Nephron (organoid): ENCODE measurements around the gene DOCK1.

Experiments
- H3K27ac Mint-ChIP-seq, 3 experiments: 2 replicates each; pipeline ENCODE4 v1.8.0; 2020; ENCODE audit warnings: mixed read lengths in 3 of 3, mild to moderate bottlenecking in 2 of 3, moderate library complexity in 1 of 3
- H3K27me3 Mint-ChIP-seq: 2 replicates; pipeline ENCODE4 v1.8.0; 2021; ENCODE audit warnings: low read depth, mild to moderate bottlenecking, moderate library complexity, mixed read lengths
- H3K36me3 Mint-ChIP-seq: 2 replicates; pipeline ENCODE4 v1.8.0; 2020; ENCODE audit warnings: low read depth, mixed read lengths
- H3K4me1 Mint-ChIP-seq: 2 replicates; pipeline ENCODE4 v1.8.0; 2020; ENCODE audit warnings: mixed read lengths
- H3K4me3 Mint-ChIP-seq, 3 experiments: 2 replicates each; pipeline ENCODE4 v1.8.0; 2020; ENCODE audit warnings: mild to moderate bottlenecking in 3 of 3, mixed read lengths in 3 of 3, moderate library complexity in 2 of 3
- H3K9me3 Mint-ChIP-seq: 2 replicates; pipeline ENCODE4 v1.8.0; 2020; ENCODE audit warnings: mixed read lengths
- TF ChIP-seq, protein P1 (sequence below), 3 experiments: fragments of 200-600 bp; sonication (generic); IDR thresholded peaks; one replicate each; pipeline ENCODE4 v1.5.0; 2021; ENCODE audit warnings: antibody characterized with exemption in 3 of 3; ENCODE audit not compliant: unreplicated experiment in 3 of 3

DOCK1 gene

DNA sequence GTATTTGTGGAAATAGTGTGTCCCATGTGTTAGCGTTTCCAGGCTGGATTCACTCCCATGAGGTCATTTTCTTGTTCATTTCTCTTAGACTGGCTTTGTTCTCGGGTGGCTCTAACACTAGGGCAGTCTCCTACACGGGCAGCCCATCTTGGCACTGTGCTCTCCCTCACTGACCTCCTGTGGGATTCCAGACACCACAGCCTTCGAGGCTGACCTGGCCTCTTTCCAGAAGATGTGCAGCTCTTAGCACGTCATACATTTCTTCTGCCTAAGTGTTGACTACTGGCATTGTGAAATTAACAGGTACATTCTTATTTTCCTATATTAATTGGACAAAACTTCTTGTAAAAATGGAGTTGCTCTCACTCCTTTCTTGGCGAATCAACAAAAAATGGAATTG, 218.4 kb downstream of the DOCK1 start:
- Mint-ChIP-seq H3K27me3 (no peaks in the 10 kb centered on the region), H3K27ac (no peak overlapping the region), H3K4me3 (no peak overlapping the region), H3K36me3 (peaks cover 20% of the 10 kb centered on the region), H3K4me1 (no peaks in the 10 kb centered on the region), H3K9me3 (no peaks in the 10 kb centered on the region)
- TF ChIP-seq, protein P1, sequence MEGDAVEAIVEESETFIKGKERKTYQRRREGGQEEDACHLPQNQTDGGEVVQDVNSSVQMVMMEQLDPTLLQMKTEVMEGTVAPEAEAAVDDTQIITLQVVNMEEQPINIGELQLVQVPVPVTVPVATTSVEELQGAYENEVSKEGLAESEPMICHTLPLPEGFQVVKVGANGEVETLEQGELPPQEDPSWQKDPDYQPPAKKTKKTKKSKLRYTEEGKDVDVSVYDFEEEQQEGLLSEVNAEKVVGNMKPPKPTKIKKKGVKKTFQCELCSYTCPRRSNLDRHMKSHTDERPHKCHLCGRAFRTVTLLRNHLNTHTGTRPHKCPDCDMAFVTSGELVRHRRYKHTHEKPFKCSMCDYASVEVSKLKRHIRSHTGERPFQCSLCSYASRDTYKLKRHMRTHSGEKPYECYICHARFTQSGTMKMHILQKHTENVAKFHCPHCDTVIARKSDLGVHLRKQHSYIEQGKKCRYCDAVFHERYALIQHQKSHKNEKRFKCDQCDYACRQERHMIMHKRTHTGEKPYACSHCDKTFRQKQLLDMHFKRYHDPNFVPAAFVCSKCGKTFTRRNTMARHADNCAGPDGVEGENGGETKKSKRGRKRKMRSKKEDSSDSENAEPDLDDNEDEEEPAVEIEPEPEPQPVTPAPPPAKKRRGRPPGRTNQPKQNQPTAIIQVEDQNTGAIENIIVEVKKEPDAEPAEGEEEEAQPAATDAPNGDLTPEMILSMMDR (IDR thresholded peaks at IDR 0.05; ENCODE audit: unreplicated experiment in 3 of 3) = no peak

DNA sequence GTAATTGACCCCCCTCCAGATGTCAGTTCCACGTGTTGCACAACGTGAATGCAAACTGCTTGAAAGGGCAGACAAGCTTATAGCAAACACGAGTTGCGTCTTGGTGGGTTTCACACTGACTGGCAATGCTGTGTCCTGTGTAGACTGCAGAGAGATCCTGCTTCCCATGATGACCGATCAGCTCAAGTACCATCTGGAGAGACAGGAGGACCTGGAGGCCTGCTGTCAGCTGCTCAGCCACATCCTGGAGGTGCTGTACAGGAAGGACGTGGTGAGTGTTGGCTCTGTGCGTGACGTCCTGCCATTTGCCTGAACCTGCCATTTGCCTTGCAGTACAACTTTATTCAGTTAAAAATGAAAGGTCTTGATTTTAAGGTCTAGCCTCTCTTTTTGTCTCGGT, 220.1 kb downstream of the DOCK1 start:
- H3K4me1 Mint-ChIP-seq = no peaks in the 10 kb centered on the region
- TF ChIP-seq, protein P1 (IDR thresholded peaks at IDR 0.05; ENCODE audit: unreplicated experiment in 3 of 3) = no peak
- no peak overlapping the region for H3K27ac Mint-ChIP-seq
- H3K36me3 Mint-ChIP-seq = peaks cover 28% of the 10 kb centered on the region
- no peaks in the 10 kb centered on the region for H3K9me3 Mint-ChIP-seq
- no peak overlapping the region for H3K4me3 Mint-ChIP-seq
- H3K27me3 Mint-ChIP-seq = no peaks in the 10 kb centered on the region

DNA sequence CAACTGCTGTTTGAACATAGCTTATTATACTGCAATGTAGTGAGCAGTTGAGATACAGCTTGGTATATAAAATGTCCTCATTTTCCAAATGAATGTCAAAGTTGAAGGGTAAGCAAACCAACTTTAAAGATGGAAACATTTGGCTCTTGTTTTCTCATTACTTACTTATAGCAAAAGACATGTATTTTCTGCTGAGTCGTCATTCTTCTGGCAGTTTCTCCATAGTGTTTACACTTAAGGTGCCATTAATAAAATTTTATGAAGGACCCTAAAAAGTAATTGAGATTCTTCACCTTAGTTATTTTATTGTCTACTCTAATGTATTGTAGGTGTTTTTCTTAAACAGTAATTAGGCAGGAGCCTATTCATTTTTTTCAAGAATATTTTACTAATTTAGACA, 222.6 kb downstream of the DOCK1 start:
- H3K36me3 Mint-ChIP-seq = peaks cover 35% of the 10 kb centered on the region
- H3K27me3 Mint-ChIP-seq = no peaks in the 10 kb centered on the region
- TF ChIP-seq, protein P1 (IDR thresholded peaks at IDR 0.05; ENCODE audit: unreplicated experiment in 3 of 3) = no peak
- no peak overlapping the region for H3K27ac Mint-ChIP-seq
- no peaks in the 10 kb centered on the region for H3K4me1 Mint-ChIP-seq
- no peaks in the 10 kb centered on the region for H3K9me3 Mint-ChIP-seq
- no peak overlapping the region for H3K4me3 Mint-ChIP-seq

DNA sequence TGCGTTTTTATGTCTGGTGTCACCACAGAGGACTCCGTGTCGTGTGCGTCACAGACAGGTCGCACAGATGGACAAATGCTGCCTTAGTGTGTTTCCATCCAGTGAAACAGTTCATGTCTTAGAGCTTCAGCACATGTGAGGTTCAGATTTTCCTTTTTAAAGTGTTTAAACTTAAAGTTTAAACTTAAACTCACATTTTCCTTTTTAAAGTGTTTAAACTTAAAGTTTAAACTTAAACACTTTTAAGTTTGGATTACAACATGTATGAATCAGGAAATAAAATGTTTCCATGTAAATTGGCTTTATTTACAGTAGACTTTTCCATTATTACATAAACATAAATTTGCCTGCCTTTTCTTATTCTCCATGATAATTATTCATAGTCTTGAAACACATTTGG, 223.9 kb downstream of the DOCK1 start:
- Mint-ChIP-seq H3K36me3 (peaks cover 35% of the 10 kb centered on the region), H3K27ac (no peak overlapping the region), H3K4me3 (no peak overlapping the region), H3K4me1 (no peaks in the 10 kb centered on the region), H3K27me3 (no peaks in the 10 kb centered on the region), H3K9me3 (no peaks in the 10 kb centered on the region)
- TF ChIP-seq, protein P1 (IDR thresholded peaks at IDR 0.05; ENCODE audit: unreplicated experiment in 3 of 3) = no peak

DNA sequence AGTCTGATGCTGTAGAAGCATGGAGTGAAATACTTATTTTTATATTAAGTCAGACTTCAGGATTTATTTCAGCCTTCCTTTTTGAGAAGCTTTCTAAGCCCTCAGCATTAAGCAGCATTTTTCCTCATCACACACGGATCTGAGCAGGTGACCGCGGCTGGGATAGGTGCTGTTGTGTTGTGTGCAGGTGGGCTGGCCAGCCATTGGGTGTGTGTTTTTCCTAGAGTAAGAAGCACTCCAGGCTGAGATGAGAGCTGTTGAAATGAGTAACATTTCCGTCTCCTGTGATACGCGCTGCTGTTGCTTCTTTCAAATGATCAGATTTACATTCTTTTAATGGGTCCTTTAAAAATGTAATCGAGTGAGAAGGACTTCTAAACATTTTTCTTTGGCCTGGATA, 227.2 kb downstream of the DOCK1 start:
- Mint-ChIP-seq H3K36me3 (peaks cover 37% of the 10 kb centered on the region), H3K9me3 (no peaks in the 10 kb centered on the region), H3K4me1 (no peaks in the 10 kb centered on the region), H3K4me3 (no peak overlapping the region), H3K27me3 (no peaks in the 10 kb centered on the region), H3K27ac (no peak overlapping the region)
- TF ChIP-seq, protein P1 (IDR thresholded peaks at IDR 0.05; ENCODE audit: unreplicated experiment in 3 of 3) = no peak

DNA sequence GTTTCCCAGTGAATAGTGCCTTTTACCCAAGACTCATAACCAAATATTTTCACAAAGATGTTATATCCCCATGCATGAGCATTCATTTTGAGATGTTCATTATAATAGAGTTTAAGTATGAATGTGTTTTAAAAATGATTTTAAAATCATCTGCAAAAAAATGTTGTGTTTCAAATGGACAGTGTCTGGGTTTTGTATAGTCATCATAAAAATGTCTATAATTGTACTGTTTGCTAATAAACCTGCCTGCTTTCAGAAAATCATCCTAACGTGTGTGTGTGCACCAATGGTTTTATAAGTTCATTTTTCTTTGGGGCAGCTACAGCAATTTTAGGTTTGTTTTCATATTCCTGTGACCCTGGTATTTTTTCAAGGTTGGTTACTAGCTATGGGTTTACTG, 228.0 kb downstream of the DOCK1 start:
- Mint-ChIP-seq H3K4me3 (no peak overlapping the region), H3K4me1 (no peaks in the 10 kb centered on the region), H3K27ac (no peak overlapping the region), H3K27me3 (no peaks in the 10 kb centered on the region), H3K36me3 (peaks cover 39% of the 10 kb centered on the region), H3K9me3 (no peaks in the 10 kb centered on the region)
- TF ChIP-seq, protein P1 (IDR thresholded peaks at IDR 0.05; ENCODE audit: unreplicated experiment in 3 of 3) = no peak
